ENCODE data around the gene STX17.

STX17 gene

DNA sequence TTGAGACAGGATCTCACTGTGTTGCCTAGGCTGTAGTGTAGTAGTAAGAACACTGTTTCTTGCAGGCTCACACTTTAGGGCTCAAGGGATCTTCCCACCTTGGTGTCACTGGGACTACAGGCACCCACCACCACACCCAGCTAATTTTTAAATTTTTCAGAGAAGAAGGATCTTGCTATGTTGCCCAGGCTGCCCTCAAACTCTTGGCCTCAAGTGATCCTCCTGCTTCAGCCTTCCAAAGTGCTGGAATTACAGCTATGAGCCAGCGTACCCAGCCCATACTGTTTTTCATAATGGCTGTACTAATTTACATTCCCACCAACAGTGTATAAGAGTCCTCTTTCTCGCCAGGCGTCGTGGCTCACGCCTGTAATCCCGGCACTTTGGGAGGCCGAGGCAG, 5.1 kb downstream of the STX17 start:
- DNase-seq: no peak

DNA sequence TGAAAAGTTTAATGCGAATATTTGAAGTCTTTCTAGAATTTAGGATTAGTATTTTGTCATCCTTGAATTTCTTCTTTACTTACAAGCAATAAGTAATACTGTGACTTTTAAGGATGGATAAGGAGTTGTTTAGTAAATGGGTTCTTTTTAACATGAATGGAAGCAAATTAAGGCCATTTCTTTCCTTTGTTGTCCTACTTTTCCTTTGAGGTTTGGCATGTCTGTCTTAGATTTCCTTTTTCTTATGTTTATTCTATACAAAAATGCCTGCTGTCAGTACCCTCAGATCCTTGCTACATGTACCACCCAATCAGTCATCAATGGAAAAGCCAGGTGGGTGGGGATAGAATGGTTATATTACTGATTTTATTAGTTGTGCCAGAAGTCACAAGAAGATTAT, 10.2 kb downstream of the STX17 start:
- no peak for DNase-seq

DNA sequence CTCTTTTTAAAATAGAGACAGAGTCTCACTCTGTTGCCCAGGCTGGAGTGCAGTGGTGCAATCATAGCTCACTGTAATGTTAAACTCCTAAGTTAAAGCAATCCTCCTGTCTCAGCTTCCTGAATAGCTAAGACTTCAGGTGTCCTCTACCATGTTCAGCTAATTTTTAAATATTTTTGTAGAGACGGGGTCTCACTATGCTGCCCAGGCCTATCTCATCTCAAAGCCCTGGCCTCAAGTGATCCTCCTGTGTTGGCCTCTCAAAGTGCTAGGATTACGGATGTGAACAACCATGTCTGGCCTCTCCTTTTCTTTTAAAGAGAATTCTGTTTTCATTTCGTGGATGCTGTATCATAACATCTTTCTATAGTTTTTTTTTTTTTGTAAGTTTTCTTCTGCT, 11.7 kb downstream of the STX17 start:
- DNase-seq: no peak

DNA sequence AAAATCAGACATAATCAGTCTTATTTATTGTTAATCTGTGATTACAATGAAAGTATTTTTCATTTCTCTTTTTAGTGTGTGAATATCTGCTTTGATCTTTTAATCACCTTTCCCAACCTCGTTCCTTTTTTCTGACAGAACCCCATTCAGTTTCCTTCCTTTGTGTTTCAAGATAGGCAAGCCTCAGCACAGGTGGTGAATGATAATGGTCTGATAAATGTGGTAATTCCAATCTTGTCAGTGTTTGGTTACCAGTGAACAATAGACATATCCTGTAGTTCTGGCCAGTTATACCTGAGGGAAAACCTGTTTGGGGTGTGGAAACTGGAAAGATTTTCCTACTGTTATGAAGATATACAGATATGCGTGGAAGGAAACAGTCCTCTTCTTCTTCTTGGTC, 13.5 kb downstream of the STX17 start:
- no peak for DNase-seq

DNA sequence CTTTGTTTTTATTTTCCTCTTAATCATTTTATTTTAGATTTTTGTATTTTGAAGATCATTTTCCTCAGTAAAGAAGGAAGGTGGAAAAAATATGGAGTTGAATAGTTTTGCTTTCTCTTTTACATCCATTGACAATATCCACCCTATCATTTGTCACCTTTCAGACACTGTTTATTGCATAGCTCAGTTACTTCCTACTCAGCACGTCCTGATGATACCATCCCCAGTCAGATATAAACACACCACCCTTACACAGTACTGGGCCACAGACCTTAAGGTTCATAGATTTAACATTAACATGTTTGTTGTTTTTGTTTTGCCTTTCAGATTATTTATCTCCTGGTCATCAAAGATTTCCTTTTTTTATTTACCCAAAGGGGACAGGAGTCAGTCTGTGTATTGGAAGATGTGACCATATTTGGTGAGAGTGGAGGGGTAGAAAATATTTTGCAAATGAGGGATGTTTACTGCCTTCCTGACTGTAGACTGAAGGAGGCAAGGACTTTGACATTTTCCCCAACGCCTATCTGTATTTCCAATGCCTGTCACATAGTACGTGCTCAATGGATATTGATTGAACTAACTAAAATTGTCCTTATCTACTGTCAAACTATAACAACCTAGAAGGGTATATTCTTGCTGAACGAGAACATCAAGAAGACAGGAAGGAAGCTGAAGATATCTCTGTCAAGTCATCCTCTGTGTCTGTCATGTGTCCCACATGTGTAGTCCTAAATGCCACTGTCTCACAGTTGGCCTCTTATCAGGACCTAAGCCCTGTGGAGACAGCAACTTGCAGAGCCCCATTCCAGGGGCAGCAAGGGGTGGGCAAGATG, 15.6 kb downstream of the STX17 start:
- no peak for DNase-seq

DNA sequence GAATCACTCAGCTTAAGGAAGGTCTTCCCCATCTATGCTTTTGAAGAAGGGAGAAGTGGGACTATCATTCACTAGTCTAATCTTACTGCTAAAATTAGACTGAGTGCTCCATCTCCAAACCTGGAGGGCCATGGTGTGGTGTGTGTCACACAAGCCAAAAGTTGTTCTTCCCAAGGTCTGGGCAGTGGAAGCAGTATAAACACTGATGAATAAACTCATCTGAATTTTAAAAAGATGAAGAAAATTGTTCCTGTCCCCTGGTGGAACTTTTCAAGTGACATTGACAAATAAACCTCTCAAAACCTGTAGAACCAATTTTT, 16.2 kb downstream of the STX17 start:
- no peak for DNase-seq

DNA sequence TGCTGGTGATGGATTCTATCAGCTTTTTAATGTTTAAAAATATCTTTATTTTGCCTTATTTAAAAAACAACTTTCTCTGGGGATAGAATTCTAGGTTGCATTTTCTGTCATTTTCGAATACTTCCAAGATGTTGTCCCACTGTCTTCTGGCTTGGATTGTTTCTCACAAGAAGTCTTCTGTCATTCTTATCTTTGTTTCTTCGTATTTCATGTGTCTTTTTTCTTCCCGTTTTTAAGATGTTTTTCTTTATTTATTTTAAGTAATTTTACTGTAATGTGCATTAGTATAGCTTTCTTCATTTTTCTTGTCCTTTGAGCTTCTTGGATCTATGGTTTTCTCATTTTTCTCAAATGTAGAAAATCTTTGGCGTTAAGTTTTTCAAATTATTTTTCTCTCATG, 19.1 kb downstream of the STX17 start:
- DNase-seq: no peak

DNA sequence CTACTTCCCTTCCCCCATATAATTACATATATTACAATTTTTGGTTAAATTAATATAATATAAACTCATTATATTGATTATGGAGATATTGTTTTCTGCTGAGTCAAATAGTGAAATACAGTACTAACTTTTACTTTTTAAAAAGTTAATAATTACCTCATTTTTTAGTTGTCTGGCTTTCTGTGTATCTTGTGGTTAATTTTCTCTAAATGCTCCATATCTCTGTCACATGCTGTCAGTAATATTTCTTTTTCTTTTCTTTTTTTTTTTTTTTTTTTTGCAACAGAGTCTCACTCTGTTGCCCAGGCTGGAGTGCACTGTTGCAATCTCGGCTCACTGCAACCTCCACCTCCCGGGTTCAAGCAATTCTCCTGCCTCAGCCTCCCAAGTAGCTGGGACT, 23.2 kb downstream of the STX17 start:
- DNase-seq: no peak

DNA sequence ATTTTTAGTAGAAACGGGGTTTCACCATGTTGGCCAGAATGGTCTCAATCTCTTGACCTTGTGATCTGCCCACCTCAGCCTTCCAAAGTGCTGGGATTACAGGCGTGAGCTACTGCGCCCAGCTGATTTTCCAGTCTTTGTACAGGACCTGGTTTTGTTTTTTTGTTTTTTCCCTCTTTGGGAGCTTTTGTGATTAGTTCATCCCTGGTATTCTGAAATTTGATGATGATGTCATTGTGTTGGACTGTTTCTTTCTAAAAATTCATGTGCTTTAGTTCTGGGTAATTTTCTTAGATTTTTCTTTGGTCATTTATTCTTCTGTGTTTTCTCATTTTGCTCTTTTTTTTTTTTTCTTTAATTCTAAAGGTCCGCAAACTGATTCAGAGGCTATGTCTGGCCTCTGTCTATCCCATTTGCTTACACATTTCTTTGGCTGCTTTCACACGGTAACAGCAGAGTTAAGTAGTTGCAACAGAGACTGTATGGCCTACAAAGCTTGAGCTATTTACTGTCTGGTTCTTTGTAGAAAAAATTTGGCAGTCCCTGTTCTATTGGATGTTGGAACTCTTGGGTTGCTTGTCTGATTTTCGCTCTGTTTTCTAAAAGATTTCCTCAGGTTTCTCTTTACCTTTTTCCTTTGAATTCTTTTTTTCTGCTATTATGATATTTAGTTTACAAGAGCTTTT, 24.8 kb downstream of the STX17 start:
- no peak for DNase-seq

DNA sequence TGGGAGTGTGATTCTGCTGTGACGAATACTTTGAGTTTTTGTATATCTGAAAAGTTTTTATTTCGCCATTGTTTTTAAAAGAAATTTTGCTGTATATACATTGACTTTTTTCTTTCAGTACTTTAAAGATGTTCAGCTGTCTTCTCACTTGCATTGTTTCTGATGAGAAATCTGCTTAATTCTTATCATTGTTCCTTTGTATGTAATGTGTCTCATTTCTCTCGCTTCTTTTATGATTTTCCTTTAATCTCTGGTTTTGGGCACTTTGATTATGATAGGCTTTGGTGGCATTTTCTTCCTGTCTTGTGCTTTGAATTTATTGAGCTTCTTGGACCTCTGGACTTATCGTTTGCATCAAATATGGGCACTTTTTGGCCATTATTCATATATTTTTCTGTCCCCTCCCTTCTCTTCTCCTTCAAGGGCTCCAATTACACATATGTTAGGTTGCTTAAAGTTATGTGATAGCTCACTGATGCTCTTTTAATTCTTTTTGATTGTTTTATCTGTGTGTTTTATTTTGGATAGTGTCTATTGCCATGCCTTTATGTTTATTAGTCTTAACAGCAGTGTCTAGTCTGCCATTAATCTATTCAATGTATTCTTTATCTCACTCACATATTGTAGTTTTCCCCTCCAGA, 30.6 kb downstream of the STX17 start:
- no peak for DNase-seq

DNA sequence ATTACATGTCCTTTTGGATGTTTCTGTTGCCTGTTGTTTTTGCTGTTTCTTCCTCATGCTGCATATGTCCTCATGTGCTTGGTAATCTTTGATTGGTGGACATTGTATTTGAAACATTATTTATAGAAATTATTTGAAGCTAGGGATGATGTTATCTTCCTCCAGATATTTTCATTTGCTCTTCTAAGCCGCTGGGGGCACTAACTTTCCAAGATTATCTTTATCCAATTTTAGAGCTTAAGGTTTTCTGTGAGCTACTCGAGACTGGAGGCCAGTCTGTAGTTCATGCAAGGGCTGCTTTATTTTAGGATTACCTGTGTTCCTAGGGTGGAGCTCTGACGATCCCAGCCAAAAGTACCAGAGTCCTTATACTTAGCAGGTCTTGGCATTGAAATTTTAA, 40.9 kb downstream of the STX17 start:
- DNase-seq: no peak

DNA sequence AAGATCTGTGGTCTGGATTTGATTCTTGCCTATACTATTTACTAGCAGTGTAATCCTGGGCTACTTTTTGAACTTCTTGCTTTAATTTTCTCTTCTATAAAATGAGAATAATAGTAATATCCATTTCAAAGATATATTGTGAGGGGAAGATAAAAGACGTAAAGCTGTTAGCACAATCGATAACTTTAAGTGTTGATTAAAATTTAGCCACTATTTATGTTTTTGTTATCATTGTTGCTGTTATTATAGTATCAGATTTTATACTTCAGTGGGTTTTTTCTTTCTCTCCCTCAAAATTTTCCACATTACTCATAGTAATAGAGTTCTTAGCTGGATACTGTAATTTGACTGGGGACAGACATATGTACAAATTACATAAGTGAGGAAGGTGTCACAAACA, 42.0 kb downstream of the STX17 start:
- DNase-seq: no peak

DNA sequence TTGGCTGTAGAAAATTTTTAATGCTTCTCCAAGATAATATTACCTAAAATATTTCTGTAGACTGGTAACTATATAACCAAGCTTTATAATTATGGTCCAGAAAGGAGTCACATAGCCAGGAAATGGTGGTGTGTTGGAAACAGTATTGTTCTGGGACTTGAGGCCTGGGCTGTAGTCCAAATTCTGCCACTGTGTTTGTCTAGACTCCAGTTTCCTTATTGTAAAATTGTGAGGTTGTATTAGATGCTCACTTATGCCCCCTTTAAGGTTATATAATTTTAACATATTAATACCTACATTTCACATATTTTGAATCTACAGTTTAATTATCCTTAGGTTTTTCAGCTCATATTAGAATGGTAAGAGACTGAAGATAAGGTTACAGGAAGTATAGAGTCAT, 42.4 kb downstream of the STX17 start:
- no peak for DNase-seq

DNA sequence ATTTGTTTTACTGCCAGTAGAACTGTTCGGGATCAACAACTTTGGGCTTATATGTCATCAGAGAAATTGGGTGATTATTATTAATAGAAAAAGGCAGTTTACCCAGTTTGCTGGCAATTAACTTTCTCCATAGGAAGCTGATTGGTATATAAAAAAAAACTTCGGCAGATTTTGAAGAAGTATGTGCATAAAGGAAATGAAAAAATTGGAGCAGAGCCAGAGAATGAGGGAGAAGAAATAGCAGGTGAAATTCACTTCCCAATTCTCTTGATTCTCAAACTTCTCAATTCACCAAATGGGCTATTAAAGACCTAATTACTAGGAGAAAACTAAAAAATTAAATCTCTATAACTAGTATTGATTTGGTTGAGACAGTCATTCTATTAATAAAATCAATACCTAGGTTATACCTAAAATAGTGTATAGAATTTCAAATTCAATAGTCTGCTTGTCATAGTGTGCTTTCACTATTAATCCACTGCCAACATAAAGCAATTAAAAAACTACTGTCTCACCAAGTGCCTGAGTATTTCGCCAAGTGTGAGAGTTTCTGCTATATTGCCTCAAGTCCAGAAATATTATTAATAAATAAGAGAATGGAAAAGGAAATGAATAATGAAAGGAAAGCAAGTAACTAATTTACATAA, 47.5 kb downstream of the STX17 start:
- DNase-seq: no peak

DNA sequence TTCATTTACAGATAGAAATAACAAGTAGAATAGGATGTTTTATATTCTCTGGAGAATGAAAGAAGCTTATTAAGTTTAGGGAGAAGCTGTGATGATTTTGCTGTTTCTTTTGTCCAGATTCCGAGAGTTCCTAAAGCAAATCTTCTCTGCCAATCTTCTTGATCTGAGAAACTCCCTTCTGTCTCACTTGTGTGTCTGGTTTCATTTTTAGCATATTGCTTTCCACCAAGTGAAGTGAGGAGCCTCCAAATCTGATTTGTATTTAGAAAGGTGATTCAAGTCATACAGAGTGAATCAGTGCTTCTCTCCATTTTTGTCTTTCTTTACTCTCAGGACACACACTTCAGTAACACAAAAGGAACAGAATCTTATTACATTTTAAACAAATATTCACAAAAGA, 48.4 kb downstream of the STX17 start:
- no peak for DNase-seq

DNA sequence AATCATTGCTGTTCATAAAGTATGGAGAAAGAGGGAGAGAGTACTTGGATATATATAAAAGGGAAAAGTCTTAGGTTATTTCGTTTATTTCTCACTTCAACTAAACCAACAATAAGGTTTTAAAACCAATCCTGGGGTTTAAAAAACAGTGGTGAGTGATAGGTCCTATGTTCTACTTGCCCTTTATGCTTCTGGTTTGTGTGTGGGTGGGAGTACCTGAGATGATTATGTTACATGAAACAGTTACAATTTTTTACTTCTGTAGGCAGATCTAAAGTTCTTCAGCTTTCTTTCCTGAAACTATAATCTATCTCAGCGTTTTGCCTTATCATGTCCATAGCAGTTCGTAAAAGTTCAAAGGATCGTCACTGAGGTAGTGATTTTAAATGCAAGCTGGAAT, 49.2 kb downstream of the STX17 start:
- no peak for DNase-seq

DNA sequence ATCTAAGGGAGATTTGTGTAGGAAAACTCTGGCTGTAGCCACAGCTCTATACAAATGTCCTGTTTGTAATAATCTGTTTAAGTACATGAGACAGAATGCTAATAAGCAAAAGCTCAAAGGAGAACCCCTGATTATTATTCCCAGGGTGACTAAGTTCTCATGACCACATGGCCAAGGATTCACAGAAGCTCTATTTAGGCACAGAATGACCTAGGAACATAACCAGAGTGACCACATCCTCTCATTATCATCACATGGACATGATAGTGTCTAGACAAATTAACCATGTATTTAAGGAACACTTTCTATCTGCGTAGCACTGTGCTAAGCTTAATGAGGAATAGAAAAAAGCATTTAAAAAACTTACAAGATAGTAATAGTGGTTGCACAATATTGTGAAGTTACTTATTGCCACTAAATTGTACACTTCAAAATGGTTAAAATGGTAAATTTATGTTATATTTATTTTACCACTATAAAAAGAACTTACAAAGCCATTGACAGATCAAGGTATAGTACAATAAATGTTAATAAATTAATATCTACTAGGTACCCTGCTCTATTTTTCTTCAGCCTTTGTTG, 56.3 kb downstream of the STX17 start:
- no peak for DNase-seq

DNA sequence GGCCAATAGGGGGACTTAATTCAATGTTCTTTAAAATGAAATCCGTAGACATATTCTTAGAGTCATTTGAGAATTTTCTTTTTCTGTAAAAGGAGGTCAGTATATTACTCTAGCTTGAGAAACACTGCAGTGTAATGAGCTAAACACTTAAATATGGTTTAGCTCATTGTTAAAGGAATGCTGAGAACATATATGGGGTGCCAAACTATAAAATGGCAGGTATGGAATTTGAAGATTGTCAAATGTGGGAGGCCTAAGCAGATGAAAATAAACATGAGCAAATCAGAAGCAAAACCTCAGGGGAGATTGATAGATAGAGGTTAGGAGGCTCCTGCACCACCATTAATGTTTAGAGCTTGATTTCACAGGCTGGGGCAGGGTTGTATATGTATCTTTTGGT, 57.9 kb downstream of the STX17 start:
- DNase-seq: no peak

DNA sequence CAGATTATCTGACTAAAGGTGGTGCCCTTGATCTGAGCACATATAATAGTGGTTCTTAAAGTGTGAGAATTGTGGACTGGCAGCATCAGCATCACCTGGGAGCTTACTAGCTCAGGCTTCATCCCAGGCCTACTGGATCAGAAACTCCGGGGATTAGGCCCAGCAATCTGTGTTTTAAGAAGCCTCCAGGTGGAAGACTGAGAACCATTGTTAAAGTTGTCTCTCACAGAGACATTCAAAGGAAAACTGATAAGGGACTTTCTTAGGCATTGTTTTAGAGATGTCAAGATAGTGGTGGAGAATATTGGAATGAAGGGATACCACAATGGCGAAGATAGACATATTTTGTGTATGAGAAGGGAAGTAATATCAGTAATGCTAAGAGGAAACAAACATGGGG, 59.5 kb downstream of the STX17 start:
- no peak for DNase-seq

DNA sequence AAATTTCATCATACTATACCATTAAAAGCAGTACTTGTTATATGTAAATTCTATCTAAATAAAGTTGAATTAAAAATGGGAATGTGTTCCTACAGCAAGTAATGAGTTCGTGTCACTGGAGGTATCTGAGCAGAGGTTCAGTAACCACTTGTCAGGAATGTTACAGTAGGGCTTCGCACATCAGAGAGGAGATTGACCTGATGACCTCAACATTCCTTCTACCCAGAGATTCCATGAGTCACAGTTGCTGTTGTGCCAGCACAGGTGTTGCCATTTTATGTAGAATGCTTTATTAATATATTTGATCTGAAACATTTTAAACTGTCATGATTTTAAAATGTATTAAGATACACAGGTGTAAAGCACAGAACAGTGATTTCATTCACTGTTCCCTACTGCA, 60.3 kb downstream of the STX17 start:
- no peak for DNase-seq

DNA sequence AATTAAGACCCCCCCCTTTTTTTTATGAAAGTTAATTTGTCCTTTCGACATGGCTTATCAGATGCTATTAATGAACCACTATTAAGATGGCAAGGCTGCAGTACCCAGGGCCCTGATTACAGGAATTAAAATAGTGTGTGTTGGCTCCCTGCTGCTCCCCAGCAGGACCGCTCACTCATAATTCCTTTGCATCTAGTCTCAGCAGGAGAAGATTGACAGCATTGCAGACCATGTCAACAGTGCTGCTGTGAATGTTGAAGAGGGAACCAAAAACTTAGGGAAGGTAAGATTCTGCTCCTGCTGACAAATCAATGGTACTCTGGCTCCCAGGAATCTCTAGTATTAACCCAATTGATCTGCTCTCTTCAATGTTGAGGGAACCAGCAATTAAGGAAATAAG, 61.0 kb downstream of the STX17 start:
- no peak for DNase-seq

DNA sequence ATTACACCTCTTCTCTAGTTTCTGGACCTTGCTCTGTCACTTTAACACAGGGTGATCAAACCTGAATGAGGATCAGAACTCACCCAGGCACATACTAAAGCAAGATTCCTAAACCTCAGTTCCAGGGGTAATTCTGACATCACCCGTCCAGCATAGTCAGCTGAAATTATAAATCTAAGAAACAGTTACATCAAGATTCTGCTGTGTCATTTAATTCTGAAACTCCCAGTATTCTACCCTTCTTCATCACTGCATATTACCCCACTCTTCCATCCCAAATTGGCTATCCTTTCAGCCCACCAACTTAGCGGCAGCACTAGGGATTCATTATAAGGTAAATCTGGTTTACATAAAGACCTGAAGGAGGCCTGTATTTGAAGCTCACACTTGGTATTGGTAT, 64.0 kb downstream of the STX17 start:
- no peak for DNase-seq

DNA sequence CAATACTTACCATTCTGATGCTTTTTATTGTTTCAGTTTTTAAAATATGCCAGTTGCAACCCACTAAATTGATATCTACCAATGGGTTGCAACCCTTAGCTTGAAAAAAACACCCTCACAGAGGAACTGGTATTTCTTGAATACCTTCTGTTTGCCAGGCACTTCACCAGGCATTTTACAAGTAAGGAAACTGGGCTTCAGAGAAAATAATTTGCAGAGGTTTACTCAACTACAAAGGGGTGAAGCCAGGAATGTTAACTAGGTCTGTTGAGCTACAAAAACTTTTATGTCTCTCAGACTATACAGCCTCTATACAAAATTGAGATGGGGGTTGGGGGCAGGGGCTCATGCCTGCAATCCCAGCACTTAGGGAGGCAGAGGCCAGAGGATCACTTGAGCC, 65.0 kb downstream of the STX17 start:
- no peak for DNase-seq

DNA sequence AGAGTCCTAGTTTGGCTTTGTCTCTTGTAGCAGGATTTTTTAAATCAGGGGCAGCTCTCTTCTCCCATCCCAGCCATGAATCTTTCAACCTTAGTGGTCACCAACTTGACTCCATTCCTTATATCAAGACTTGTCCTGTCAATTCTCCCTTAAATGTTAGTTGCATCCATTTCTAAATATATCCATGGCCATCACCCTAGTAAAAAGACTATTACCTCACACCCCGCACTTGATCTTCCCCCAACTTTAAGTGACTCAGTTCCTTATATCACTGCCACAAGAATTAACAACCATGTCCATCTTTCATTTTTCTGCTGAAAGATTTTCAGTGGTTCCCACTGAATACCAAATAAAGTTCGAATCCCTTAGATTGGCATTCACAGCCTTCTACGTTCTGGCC, 67.0 kb downstream of the STX17 start:
- DNase-seq: no peak
